GM12873 (cell line): ENCODE measurements around the gene PMPCA.

Experiments used
- CTCF ChIP-seq: IDR thresholded peaks from 2 replicates; pipeline ENCODE4 v1.5.1; 2012; ENCODE audit warnings: low read depth, mild to moderate bottlenecking, moderate library complexity, low read length, control low read depth; ENCODE audit not compliant: insufficient read depth; ENCODE audit errors: missing control alignments

Gene PMPCA

GRCh38 chr9:136410500-136411287 is at the start of gene PMPCA, which contains the start of gene ENTR1:
Gene PMPCA, plus strand, starts transcription at chr9:136410658. Its CDS starts 11 bp downstream, at chr9:136410669.
Gene ENTR1, minus strand, starts transcription at chr9:136410614. Its CDS starts 217 bp downstream, at chr9:136410397.
- no peak for TF ChIP-seq CTCF

- no peak for TF ChIP-seq CTCF
Measured at GRCh38 chr9:136361047-136361753, 49.3 kb upstream of the PMPCA start.

GRCh38 chr9:136361754-136362449 is 48.6 kb upstream of the PMPCA start:
- TF ChIP-seq CTCF: no peak

- no peak for TF ChIP-seq CTCF
Measured at GRCh38 chr9:136362450-136362784, 48.0 kb upstream of the PMPCA start.

GRCh38 chr9:136363106-136363948 is 47.1 kb upstream of the PMPCA start, which contains the start of gene DNLZ:
Gene DNLZ, minus strand, starts transcription at chr9:136363744. Its CDS starts 30 bp downstream, at chr9:136363714.
- TF ChIP-seq CTCF: peak; percentile 91

GRCh38 chr9:136363949-136364748 is 46.3 kb upstream of the PMPCA start:
- no peak for TF ChIP-seq CTCF
